Stimulated activated naive CD8-positive, alpha-beta T cell treated with anti-CD3 and anti-CD28 coated beads, Interleukin-15, amount 100 ng/mL, for 72 hours (primary cell): ENCODE results near the gene SOX6.
"Not testable (repeated sequence)": the region's sequence is repeated elsewhere in the genome, so short reads cannot be mapped to it uniquely, and the experiment has no call there.

Source experiments
- ATAC-seq: fragments of 150-1000 bp; cut with Tn5 transposase; 2 replicates; pipeline ENCODE4 v1.10.0; 2021; ENCODE audit warnings: mild to moderate bottlenecking, moderate library complexity
- DNase-seq, 2 donors: peaks; one replicate each; pipeline ENCODE4 v3.0.0; 2021 to 2022
- H3K27ac Mint-ChIP-seq, 2 donors: one replicate each; pipeline ENCODE4 v1.8.0; 2022; ENCODE audit warnings: mild to moderate bottlenecking in 2 of 2, mixed read lengths in 2 of 2, moderate library complexity in 2 of 2
- H3K27me3 Mint-ChIP-seq: one replicate; pipeline ENCODE4 v1.8.0; 2022; ENCODE audit warnings: mixed read lengths
- H3K4me1 Mint-ChIP-seq: one replicate; pipeline ENCODE4 v1.8.0; 2022; ENCODE audit warnings: mild to moderate bottlenecking, mixed read lengths
- H3K4me3 Mint-ChIP-seq, 2 donors: one replicate each; pipeline ENCODE4 v1.8.0; 2022; ENCODE audit warnings: mild to moderate bottlenecking in 2 of 2, mixed read lengths in 2 of 2, moderate library complexity in 1 of 2
- H3K9me3 Mint-ChIP-seq, 2 donors: one replicate each; pipeline ENCODE4 v1.8.0; 2022; ENCODE audit warnings: mixed read lengths in 2 of 2

Gene SOX6

GRCh38 chr11:15927864-15928217 lies 428.5 kb downstream of the SOX6 start:
- ATAC-seq (no peak), DNase-seq (no peak)
- no peak overlapping the region for H3K4me3 Mint-ChIP-seq
- H3K27me3 Mint-ChIP-seq: no peaks in the 10 kb centered on the region
- H3K27ac Mint-ChIP-seq: no peak overlapping the region
- no peaks in the 10 kb centered on the region for H3K4me1 Mint-ChIP-seq
- H3K9me3 Mint-ChIP-seq: peaks cover 12% of the 10 kb centered on the region in 2 donors

GRCh38 chr11:15927196-15927863 lies 429.0 kb downstream of the SOX6 start:
- no peak for ATAC-seq
- no peak overlapping the region for H3K27ac Mint-ChIP-seq
- no peaks in the 10 kb centered on the region for H3K27me3 Mint-ChIP-seq
- no peak overlapping the region for H3K4me3 Mint-ChIP-seq
- peaks cover 12% of the 10 kb centered on the region in 2 donors for H3K9me3 Mint-ChIP-seq
- H3K4me1 Mint-ChIP-seq: no peaks in the 10 kb centered on the region
- DNase-seq: no peak

- Mint-ChIP-seq H3K27ac (no peak overlapping the region), H3K27me3 (no peaks in the 10 kb centered on the region), H3K9me3 (peaks cover 7 to 12% of the 10 kb centered on the region in 2 donors), H3K4me1 (no peaks in the 10 kb centered on the region), H3K4me3 (no peak overlapping the region)
- no peak for DNase-seq
- ATAC-seq: no peak
These were observed 430.3 kb downstream of the SOX6 start for GRCh38 chr11:15926071-15926470.

GRCh38 chr11:15923183-15923582 lies 433.2 kb downstream of the SOX6 start:
- Mint-ChIP-seq H3K27ac (no peak overlapping the region), H3K9me3 (peaks cover 0 to 3% of the 10 kb centered on the region in 2 donors), H3K4me3 (no peak overlapping the region), H3K27me3 (no peaks in the 10 kb centered on the region), H3K4me1 (no peaks in the 10 kb centered on the region)
- DNase-seq (no peak), ATAC-seq (no peak)

GRCh38 chr11:15922745-15923144 lies 433.6 kb downstream of the SOX6 start:
- not testable (repeated sequence) for H3K9me3 Mint-ChIP-seq, DNase-seq, H3K27ac Mint-ChIP-seq, H3K4me3 Mint-ChIP-seq, H3K27me3 Mint-ChIP-seq, ATAC-seq, H3K4me1 Mint-ChIP-seq

- Mint-ChIP-seq H3K9me3 (no peaks in the 10 kb centered on the region), H3K27me3 (no peaks in the 10 kb centered on the region), H3K4me3 (no peak overlapping the region), H3K4me1 (no peaks in the 10 kb centered on the region), H3K27ac (no peak overlapping the region)
- ATAC-seq (no peak), DNase-seq (no peak)
These were observed 435.3 kb downstream of the SOX6 start for GRCh38 chr11:15920856-15921629.

- Mint-ChIP-seq H3K27me3 (no peaks in the 10 kb centered on the region), H3K9me3 (no peaks in the 10 kb centered on the region), H3K4me1 (no peaks in the 10 kb centered on the region), H3K27ac (peak overlapping the region; percentile 1 to 67), H3K4me3 (no peak overlapping the region)
- no peak for DNase-seq
- ATAC-seq: no peak
These were observed 437.7 kb downstream of the SOX6 start for GRCh38 chr11:15918674-15919073.

GRCh38 chr11:15918212-15918611 lies 438.1 kb downstream of the SOX6 start:
- no peaks in the 10 kb centered on the region for H3K9me3 Mint-ChIP-seq
- no peak for ATAC-seq
- H3K27me3 Mint-ChIP-seq: no peaks in the 10 kb centered on the region

More at GRCh38 chr11:15918212-15918611, 438.1 kb downstream of the SOX6 start:
- DNase-seq: no peak
- Mint-ChIP-seq H3K4me1 (no peaks in the 10 kb centered on the region), H3K27ac (peak overlapping the region in 1 of 2 donors; percentile 81), H3K4me3 (no peak overlapping the region)
